Tibial nerve (tissue), 4 donors: ENCODE data around the gene CNTNAP5.

ENCODE experiments used
- EP300 ChIP-seq, 2 donors: sonication (generic); formaldehyde crosslinking; IDR thresholded peaks; one replicate each; pipeline ENCODE4 v1.6.1; 2017; ENCODE audit warnings: antibody characterized with exemption in 2 of 2, mild to moderate bottlenecking in 1 of 2
- POLR2A ChIP-seq, 2 donors: fragments of 450-650 bp; IDR thresholded peaks; one replicate each; pipeline ENCODE4 v1.6.1; 2017; ENCODE audit warnings: antibody characterized with exemption in 2 of 2, mild to moderate bottlenecking in 2 of 2, moderate library complexity in 2 of 2
- TF ChIP-seq, protein P1 (sequence below), 5 experiments: fragments of 200-600 bp in 3 of 5; fragments of 450-650 bp in 2 of 5; sonication (generic) in 3 of 5; IDR thresholded peaks; one replicate each; pipeline ENCODE4 v1.5.1; 2016 to 2019; ENCODE audit warnings: antibody characterized with exemption in 5 of 5, mild to moderate bottlenecking in 3 of 5, moderate library complexity in 2 of 5

- TF ChIP-seq, protein P1, sequence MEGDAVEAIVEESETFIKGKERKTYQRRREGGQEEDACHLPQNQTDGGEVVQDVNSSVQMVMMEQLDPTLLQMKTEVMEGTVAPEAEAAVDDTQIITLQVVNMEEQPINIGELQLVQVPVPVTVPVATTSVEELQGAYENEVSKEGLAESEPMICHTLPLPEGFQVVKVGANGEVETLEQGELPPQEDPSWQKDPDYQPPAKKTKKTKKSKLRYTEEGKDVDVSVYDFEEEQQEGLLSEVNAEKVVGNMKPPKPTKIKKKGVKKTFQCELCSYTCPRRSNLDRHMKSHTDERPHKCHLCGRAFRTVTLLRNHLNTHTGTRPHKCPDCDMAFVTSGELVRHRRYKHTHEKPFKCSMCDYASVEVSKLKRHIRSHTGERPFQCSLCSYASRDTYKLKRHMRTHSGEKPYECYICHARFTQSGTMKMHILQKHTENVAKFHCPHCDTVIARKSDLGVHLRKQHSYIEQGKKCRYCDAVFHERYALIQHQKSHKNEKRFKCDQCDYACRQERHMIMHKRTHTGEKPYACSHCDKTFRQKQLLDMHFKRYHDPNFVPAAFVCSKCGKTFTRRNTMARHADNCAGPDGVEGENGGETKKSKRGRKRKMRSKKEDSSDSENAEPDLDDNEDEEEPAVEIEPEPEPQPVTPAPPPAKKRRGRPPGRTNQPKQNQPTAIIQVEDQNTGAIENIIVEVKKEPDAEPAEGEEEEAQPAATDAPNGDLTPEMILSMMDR (IDR thresholded peaks at IDR 0.05): no peak
- TF ChIP-seq EP300 (IDR thresholded peaks at IDR 0.05): no peak
- TF ChIP-seq POLR2A (IDR thresholded peaks at IDR 0.05): no peak
Observed at GRCh38 chr2:124369181-124369580, 344.1 kb downstream of the CNTNAP5 start.
